Measurements from ENCODE around the gene LRRC27.

- TF ChIP-seq CTCF (conservative IDR thresholded peaks at IDR 0.05 in 1 of 2, IDR thresholded peaks at IDR 0.05 in 1 of 2; ENCODE audit: low read depth in 1 of 2, low read length in 2 of 2) (no peak), EZH2 (IDR thresholded peaks at IDR 0.05; ENCODE audit: low read length, missing control alignments) (no peak)
Measured at GRCh38 chr10:132301371-132302330, 30.3 kb upstream of the LRRC27 start.
